ENCODE results near the gene BABAM1. TPM values are rescaled to one million over a fixed set of nuclear protein-coding genes. Genes with fewer than 3 reads are reported as not detected.
A peak's percentile ranks its signal among the peaks of the same experiment; 100 is the strongest.

Gene BABAM1
- total RNA-seq, 1 donor from 2014 or later, result 114 TPM

DNA sequence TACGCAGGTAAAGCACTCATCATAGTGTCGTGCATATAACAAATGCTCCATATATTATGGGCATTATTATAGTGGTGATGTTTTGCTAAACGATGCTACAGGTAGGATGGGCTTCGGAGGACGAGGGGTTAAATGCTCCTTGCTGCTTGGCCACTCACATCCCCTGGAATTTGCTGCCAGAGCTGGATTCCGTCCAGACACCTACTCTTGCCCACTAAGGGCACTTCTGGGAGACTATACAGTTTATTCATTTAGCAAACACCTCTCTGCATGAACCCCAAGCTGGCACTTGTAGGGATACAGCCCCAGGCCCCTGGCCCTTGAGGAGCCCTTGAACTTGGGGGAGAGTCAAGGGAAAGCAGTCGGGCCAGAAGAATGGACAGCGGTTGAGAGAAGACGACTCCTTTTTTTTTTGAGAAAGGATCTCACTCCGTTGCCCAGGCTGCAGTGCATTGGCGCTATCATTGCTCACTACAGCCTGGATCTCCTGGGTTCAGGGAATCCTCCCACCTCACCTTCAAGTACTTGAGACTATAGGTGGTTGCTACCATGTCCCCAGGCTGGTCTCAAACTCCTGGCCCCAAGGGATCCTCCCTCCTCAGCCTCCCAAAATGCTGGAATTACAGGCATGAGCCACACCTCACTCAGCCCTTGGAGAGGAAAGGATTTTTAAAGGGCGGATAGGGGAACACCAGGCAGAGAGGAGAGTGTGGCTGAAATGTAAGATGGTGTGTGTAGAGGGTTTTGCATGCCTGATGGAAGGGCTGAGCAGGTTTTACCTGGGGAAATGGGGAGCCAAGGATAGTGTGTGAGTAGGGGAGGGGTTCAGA lies 37.4 kb downstream of the BABAM1 start:
- peaks cover 4% of the 10 kb centered on the region for H3K36me3 Mint-ChIP-seq (ENCODE audit: low read depth)
- intact Hi-C loops (cut with micrococcal nuclease), result loop anchor here (1.0 to 10.0 kb wide), 6 partner anchors 12 to 250 kb away; partner anchors contain the start of genes BABAM1, COLGALT1, GTPBP3 and PGLS
- H3K27ac Mint-ChIP-seq, result peak overlapping the region; percentile 91
- peak overlapping the region; percentile 90 for H3K4me3 Mint-ChIP-seq
- H3K27me3 Mint-ChIP-seq (ENCODE audit: insufficient read depth), result no peaks in the 10 kb centered on the region
- no peak for DNase-seq (ENCODE audit: low spot score)
- H3K9me3 Mint-ChIP-seq, result no peaks in the 10 kb centered on the region
- H3K4me1 Mint-ChIP-seq (ENCODE audit: low read depth), result peaks cover 38% of the 10 kb centered on the region

DNA sequence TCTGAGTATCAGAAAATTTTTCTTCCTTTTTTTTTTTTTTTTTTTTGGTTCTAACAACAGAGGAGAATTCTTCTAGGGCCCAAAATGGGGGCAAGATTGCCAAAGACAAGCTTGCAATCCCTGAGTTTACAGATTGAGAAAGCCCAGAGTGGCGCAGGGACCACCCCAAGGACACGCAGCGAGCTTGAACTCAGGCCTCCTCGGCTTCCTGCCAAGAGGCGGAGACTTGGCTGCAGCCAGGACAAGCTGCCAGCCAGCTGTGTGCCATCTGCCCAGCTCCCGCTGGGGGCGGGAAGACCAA lies 37.9 kb downstream of the BABAM1 start:
- H3K4me1 Mint-ChIP-seq (ENCODE audit: low read depth), result peaks cover 40% of the 10 kb centered on the region
- peaks cover 4% of the 10 kb centered on the region for H3K36me3 Mint-ChIP-seq (ENCODE audit: low read depth)
- H3K27me3 Mint-ChIP-seq (ENCODE audit: insufficient read depth), result no peaks in the 10 kb centered on the region
- H3K27ac Mint-ChIP-seq, result peak overlapping the region; percentile 91
- no peaks in the 10 kb centered on the region for H3K9me3 Mint-ChIP-seq
- intact Hi-C loops (cut with micrococcal nuclease), result loop anchor here (1.0 to 10.0 kb wide), 6 partner anchors 13 to 250 kb away; partner anchors contain the start of genes BABAM1, COLGALT1, GTPBP3 and PGLS
- peak overlapping the region; percentile 90 for H3K4me3 Mint-ChIP-seq
- no peak for DNase-seq (ENCODE audit: low spot score)

DNA sequence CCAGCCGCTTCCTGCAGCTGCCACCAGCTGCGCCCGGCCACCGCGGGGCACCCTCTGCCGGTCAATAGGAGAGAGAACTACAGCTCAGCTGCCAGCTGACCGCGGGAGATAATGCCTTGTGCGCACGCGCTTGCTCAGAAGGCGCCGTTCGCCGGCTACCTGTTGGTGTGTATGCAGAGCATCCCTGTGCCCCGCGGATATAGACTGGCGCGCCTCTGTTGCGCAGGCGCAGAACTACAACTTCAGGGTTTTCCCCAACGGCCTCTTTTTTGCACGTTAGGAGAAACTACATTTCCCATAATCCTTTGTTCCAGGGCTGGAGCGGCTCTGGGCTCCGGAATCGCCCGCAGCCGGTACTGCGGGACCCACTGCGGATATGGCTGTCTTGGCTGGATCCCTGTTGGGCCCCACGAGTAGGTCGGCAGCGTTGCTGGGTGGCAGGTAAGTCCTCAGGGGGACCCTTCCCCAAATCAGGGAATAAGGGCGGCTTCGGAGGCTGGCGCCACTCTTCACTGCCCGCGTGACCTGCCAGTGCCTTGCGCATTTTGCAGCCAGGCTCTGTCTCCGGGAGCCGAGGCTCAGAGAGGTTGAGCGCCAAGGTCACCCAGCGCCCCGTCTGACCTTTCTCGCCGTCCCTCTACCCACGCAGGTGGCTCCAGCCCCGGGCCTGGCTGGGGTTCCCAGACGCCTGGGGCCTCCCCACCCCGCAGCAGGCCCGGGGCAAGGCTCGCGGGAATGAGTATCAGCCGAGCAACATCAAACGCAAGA lies 38.5 kb downstream of the BABAM1 start, which contains the start of gene MRPL34:
Gene MRPL34 (plus strand): TSS at position 356 of the 768 bp plus-strand sequence. CDS start 21 bp downstream, at position 377.
- intact Hi-C loops (cut with micrococcal nuclease), result loop anchor here (1.0 to 10.0 kb wide), 6 partner anchors 13 to 249 kb away; partner anchors contain the start of genes BABAM1, COLGALT1, GTPBP3 and PGLS
- Mint-ChIP-seq H3K27ac (peak within 1 kb of the TSS; percentile 91), H3K36me3 (ENCODE audit: low read depth) (peaks cover 4% of the 10 kb centered on the region), H3K4me3 (peak within 1 kb of the TSS; percentile 90), H3K27me3 (ENCODE audit: insufficient read depth) (no peaks in the 10 kb centered on the region), H3K4me1 (ENCODE audit: low read depth) (peaks cover 45% of the 10 kb centered on the region), H3K9me3 (no peaks in the 10 kb centered on the region)
- peak; percentile 94 for DNase-seq (ENCODE audit: low spot score)

DNA sequence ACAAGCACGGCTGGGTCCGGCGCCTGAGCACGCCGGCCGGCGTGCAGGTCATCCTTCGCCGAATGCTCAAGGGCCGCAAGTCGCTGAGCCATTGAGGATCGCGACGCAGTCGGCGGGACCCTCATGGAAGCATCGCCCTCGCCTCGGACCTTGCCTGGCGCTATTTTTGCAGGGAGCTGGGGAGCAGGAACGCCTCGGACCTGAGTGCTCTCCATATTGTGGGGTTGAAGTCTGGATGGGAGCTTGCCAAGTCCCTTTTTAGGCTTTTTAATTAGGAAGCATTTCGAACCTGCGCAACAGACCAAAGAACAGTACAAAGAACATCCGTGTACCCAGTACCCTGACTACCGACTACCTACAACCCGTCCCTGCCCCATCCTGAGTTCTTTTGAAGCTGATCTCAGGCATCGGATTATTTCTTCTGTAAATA lies 39.1 kb downstream of the BABAM1 start:
- H3K4me1 Mint-ChIP-seq (ENCODE audit: low read depth), result peaks cover 47% of the 10 kb centered on the region
- H3K36me3 Mint-ChIP-seq (ENCODE audit: low read depth), result peaks cover 4% of the 10 kb centered on the region
- H3K27ac Mint-ChIP-seq, result peak overlapping the region; percentile 91
- no peak for DNase-seq (ENCODE audit: low spot score)
- no peaks in the 10 kb centered on the region for H3K9me3 Mint-ChIP-seq
- intact Hi-C loops (cut with micrococcal nuclease), result loop anchor here (5.0 to 10.0 kb wide), 2 partner anchors 206 to 249 kb away; partner anchors contain the start of genes COLGALT1 and PGLS
- peak overlapping the region; percentile 90 for H3K4me3 Mint-ChIP-seq
- no peaks in the 10 kb centered on the region for H3K27me3 Mint-ChIP-seq (ENCODE audit: insufficient read depth)

DNA sequence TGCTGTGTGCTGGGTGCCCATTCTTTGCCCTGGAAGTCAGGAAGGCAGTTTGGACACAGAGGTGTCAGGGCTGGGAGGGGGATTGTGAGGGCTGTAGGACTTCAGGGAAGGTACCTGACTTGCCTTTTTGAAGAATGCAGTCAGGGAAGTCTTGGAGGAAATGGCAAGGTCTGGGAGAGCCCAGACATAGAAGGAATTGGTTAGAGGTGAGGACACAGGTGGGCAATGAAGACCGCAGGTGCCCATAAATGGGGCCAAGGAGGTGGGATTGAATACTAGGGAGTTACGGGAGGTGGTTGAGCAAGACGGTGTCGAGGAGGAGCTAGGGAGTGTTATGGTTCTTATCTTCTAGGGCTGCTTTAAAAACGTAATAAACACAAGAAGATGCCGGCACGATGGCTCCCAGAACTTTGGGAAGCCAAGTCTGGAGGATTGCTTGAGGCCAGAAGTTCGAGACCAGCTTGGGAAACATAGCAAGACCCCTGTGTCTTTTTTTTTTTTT lies 40.7 kb downstream of the BABAM1 start:
- H3K4me1 Mint-ChIP-seq (ENCODE audit: low read depth), result peaks cover 45% of the 10 kb centered on the region
- H3K27me3 Mint-ChIP-seq (ENCODE audit: insufficient read depth), result no peaks in the 10 kb centered on the region
- H3K9me3 Mint-ChIP-seq, result no peaks in the 10 kb centered on the region
- intact Hi-C loops (cut with micrococcal nuclease), result loop anchor here (5.0 to 10.0 kb wide), 2 partner anchors 204 to 247 kb away; partner anchors contain the start of genes COLGALT1 and PGLS
- no peak for DNase-seq (ENCODE audit: low spot score)
- H3K36me3 Mint-ChIP-seq (ENCODE audit: low read depth), result peaks cover 7% of the 10 kb centered on the region
- peak overlapping the region; percentile 10 for H3K27ac Mint-ChIP-seq
- H3K4me3 Mint-ChIP-seq, result peak overlapping the region; percentile 90

DNA sequence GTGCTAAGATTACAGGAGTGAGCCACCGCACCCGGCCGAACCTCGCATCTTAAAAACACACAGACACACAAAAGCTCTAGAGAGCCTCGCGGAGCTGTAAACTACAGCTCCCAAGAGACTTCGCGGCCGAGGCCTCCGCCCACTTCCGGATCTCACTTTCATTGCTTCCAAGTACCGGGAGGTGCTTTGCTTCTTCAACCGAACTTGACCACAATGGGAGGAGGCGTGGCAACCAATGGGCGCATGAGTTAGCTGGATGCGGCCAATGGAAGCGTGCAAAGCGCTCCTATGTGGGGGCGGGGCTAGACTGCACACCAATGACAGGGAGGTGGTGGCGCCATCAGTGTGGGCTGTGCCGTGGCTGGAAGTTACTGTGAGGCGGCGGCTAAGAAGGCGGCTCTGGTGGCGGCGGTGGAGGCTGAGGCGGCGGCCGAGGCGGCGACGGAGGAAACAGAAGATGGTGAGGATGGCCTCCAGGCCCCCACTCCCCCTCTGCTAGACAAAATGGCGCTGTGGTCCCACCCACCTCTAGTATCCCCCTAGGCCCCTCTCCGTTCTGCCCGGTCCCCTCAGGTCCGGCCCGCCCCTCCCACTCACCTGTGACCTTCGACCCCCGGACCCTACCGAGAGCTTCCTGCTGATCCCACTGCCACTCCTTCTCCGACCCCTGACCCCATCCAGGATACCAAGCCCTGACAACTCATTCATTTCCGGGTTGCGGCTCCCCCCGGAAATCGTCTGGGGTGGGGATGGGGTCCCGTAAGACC lies 42.1 kb downstream of the BABAM1 start, which contains the start of gene DDA1:
Gene DDA1 (plus strand): TSS at position 366 of the 767 bp plus-strand sequence. CDS start 92 bp downstream, at position 458.
- Mint-ChIP-seq H3K36me3 (ENCODE audit: low read depth) (peaks cover 11% of the 10 kb centered on the region), H3K27ac (peak within 1 kb of the TSS; percentile 90), H3K4me1 (ENCODE audit: low read depth) (peaks cover 39% of the 10 kb centered on the region), H3K4me3 (peak within 1 kb of the TSS; percentile 95), H3K27me3 (ENCODE audit: insufficient read depth) (no peaks in the 10 kb centered on the region), H3K9me3 (no peaks in the 10 kb centered on the region)
- intact Hi-C loops (cut with micrococcal nuclease), result loop anchor here (1.0 to 10.0 kb wide), 7 partner anchors 28 to 813 kb away; partner anchors contain the start of genes BABAM1, C19orf44, CALR3 and COLGALT1
- DNase-seq (ENCODE audit: low spot score), result peak; percentile 99

DNA sequence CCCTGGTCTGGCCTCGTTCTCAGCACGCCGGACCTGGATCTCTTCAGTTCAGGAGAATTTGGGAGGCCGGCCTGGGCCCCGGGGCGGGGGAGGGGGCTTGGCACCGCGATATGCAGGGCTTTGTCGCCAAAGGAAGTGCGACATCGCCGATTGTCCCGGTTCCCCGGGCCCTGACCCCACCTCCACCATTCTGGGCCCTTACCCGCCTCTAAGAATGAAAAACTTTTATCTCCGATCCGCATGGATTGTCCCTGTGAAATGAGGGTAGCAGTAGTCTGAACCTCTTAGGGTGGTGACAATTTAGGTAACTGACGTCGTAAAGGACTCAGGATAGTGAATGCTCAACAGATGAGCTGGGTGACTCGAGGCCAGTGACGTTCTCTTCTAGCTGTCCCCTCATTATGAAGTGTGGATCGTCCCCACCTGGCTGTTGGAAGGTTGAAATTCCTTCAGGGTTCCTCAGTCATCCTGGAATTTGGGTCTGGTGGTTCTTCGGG lies 42.8 kb downstream of the BABAM1 start:
- peaks cover 12% of the 10 kb centered on the region for H3K36me3 Mint-ChIP-seq (ENCODE audit: low read depth)
- H3K4me1 Mint-ChIP-seq (ENCODE audit: low read depth), result peaks cover 33% of the 10 kb centered on the region
- DNase-seq (ENCODE audit: low spot score), result no peak
- no peaks in the 10 kb centered on the region for H3K27me3 Mint-ChIP-seq (ENCODE audit: insufficient read depth)
- no peaks in the 10 kb centered on the region for H3K9me3 Mint-ChIP-seq
- intact Hi-C loops (cut with micrococcal nuclease), result loop anchor here (1.0 to 10.0 kb wide), 7 partner anchors 27 to 814 kb away; partner anchors contain the start of genes BABAM1, C19orf44, CALR3 and COLGALT1
- H3K4me3 Mint-ChIP-seq, result peak overlapping the region; percentile 95
- peak overlapping the region; percentile 90 for H3K27ac Mint-ChIP-seq

DNA sequence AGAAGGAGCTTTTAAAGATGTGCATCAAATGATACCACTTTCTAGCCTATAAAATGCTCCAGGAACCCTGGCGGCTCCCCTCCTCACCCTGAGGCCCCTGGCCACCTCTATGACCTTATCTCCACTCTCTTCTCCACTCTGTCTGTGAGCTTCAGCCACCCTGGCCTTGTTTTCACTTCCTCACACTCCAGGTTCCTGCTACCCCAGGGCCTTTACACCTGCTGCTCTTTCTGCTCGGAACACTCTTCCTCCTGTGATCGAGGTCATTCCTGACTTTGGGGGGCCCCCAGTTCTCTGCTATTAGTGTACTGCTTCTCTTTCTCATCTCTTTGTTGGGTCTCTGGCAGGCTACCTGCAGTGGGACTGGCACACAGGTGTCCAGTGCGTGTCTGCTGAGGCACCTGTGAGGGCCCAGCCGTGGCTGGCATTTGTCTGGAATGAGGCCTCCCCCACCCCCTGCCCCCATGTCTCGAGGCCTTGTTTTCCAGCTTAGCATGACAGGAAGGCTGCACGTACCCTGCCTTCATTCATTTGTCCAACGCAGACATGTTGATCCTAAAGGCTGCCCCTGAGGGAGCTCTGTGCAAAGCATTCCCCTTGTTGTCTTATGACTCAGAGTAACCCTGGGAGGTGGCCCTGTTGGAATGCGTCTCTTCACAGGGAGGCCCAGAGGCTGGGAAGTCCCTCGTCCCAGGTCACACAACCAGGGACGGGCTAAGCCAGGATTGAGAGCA lies 44.4 kb downstream of the BABAM1 start:
- intact Hi-C loops (cut with micrococcal nuclease), result no loop called here
- Mint-ChIP-seq H3K27ac (no peak overlapping the region), H3K9me3 (no peaks in the 10 kb centered on the region), H3K36me3 (ENCODE audit: low read depth) (peaks cover 21% of the 10 kb centered on the region), H3K4me3 (peak overlapping the region; percentile 69), H3K27me3 (ENCODE audit: insufficient read depth) (no peaks in the 10 kb centered on the region), H3K4me1 (ENCODE audit: low read depth) (peaks cover 32% of the 10 kb centered on the region)
- DNase-seq (ENCODE audit: low spot score), result no peak

DNA sequence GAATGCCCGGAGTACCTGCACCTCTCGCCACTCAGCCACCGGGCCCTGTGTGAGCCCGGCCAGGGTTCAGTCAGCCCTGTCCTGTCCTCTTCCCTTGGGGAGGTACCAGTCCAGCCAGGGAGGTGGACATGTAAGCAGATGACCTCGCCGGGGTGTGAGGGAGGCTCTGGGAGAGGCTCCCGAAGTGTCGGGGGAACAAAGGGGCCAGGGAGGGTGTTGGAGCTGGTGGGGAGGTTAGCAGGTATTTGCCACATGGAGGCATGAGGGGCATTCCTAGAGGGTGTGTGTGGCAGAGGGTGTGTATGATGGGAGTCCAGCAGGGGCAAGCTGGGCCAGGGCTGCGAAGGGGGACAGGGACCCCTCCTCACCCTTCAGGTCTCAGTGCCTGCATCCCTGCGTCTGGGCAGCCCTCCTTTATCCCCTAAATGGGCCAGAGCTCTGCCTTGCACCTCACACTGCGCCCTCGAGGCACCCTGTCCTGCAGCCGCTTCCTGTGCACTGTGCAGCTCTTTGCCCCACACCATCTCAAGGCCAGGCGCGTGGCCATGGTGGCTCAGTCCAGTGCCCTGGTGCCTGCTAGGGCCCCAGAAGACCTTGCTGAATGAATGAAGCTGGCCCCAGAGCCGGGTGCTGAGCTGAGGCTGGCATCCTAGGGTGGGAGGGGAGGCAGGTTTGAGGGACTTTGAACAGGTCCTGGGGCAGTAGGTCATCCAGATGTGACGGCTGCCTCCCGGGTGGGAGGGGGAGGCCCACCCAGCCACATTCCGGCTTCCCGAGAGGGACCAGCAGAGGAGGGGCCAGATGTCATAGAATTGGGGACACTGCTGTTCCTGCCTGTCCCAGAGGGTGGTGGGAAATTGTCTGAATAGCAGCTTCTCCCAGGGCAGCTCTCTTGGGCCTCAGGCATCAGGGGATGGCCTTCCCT lies 45.2 kb downstream of the BABAM1 start:
- H3K27ac Mint-ChIP-seq, result no peak overlapping the region
- peaks cover 32% of the 10 kb centered on the region for H3K4me1 Mint-ChIP-seq (ENCODE audit: low read depth)
- no peak for DNase-seq (ENCODE audit: low spot score)
- peak overlapping the region; percentile 69 for H3K4me3 Mint-ChIP-seq
- no peaks in the 10 kb centered on the region for H3K27me3 Mint-ChIP-seq (ENCODE audit: insufficient read depth)
- H3K9me3 Mint-ChIP-seq, result no peaks in the 10 kb centered on the region
- peaks cover 21% of the 10 kb centered on the region for H3K36me3 Mint-ChIP-seq (ENCODE audit: low read depth)
- intact Hi-C loops (cut with micrococcal nuclease), result no loop called here

DNA sequence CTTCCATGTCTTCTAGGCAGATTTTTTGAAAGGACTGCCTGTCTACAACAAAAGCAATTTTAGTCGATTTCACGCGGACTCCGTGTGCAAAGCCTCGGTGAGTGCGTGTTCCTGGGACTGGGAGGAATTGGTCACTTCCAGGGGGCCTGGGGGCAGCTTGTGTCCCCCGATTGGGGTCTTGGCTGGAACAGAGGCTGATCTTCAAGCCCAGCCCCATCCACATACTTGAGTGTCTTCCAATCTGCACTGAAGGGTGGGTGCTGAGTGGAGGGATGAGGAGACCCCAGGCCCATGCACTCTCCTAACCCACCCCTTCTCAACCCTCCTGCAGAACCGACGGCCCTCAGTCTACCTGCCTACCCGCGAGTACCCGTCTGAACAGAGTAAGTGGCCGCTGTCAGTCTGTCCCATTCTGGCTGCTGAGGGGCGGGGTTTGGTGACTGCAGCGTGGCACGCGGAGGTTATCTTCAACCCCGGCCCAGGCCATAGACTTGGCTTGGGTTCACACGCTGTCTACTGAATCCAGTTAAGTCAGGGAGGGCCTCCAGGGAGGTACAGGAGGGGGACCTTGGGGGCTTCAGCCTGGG lies 46.9 kb downstream of the BABAM1 start:
- Mint-ChIP-seq H3K9me3 (no peaks in the 10 kb centered on the region), H3K27me3 (ENCODE audit: insufficient read depth) (no peaks in the 10 kb centered on the region), H3K4me3 (no peak overlapping the region), H3K27ac (no peak overlapping the region), H3K4me1 (ENCODE audit: low read depth) (peaks cover 24% of the 10 kb centered on the region), H3K36me3 (ENCODE audit: low read depth) (peaks cover 17% of the 10 kb centered on the region)
- no peak for DNase-seq (ENCODE audit: low spot score)
- intact Hi-C loops (cut with micrococcal nuclease), result no loop called here

Measured in activated T-helper 1 cell treated with anti-CD3 and anti-CD28 coated beads, Interleukin-12 subunit alpha, Interleukin-12 subunit beta, Interleukin-2, Interleukin-4 antibody, amounts not matched to agents 30 ng/mL and 10 ng/mL and 1 ng/mL, durations not matched to agents 14 hours and 24 hours and 36 hours (primary cell).